Karpas-422 (cell line): Measurements from ENCODE around the gene PYROXD2. TPM values are rescaled to one million over a fixed set of nuclear protein-coding genes. Genes with fewer than 3 reads are reported as not detected.

Source experiments
- DNase-seq: peaks from one replicate; pipeline ENCODE4 v3.0.0-alpha.2; 2015
- H2AFZ ChIP-seq: fragments of 200-600 bp; sonication (generic); 2 replicates; pipeline ENCODE4 v1.6.1; 2014; ENCODE audit warnings: antibody characterized with exemption, low read length, mixed read lengths
- H3K27ac ChIP-seq: fragments of 200-600 bp; sonication (generic); 2 replicates; pipeline ENCODE4 v1.5.1; 2014; ENCODE audit warnings: mild to moderate bottlenecking, low read length, moderate library complexity
- H3K27me3 ChIP-seq: fragments of 200-600 bp; sonication (generic); 2 replicates; pipeline ENCODE4 v1.6.1; 2014; ENCODE audit warnings: low read length, mixed read lengths
- H3K36me3 ChIP-seq: fragments of 200-600 bp; sonication (generic); 2 replicates; pipeline ENCODE4 v1.6.1; 2014; ENCODE audit warnings: low read length, mixed read lengths; ENCODE audit not compliant: insufficient read depth
- H3K4me1 ChIP-seq: fragments of 200-600 bp; sonication (generic); 2 replicates; pipeline ENCODE4 v1.6.1; 2014; ENCODE audit warnings: mild to moderate bottlenecking, low read length, mixed read lengths
- H3K4me2 ChIP-seq: fragments of 200-600 bp; sonication (generic); 2 replicates; pipeline ENCODE4 v1.6.1; 2014; ENCODE audit warnings: low read length, low read depth, mild to moderate bottlenecking; ENCODE audit not compliant: poor library complexity, severe bottlenecking
- H3K4me3 ChIP-seq: fragments of 200-600 bp; sonication (generic); 2 replicates; pipeline ENCODE4 v1.5.1; 2014; ENCODE audit warnings: mild to moderate bottlenecking, antibody characterized with exemption, low read length, mixed read lengths
- H3K79me2 ChIP-seq: fragments of 200-600 bp; sonication (generic); 2 replicates; pipeline ENCODE4 v1.6.1; 2014; ENCODE audit warnings: mild to moderate bottlenecking, low read length, mixed read lengths
- H3K9ac ChIP-seq: fragments of 200-600 bp; sonication (generic); 2 replicates; pipeline ENCODE4 v1.6.0; 2014; ENCODE audit warnings: low read length
- H3K9me2 ChIP-seq: fragments of 200-600 bp; sonication (generic), shearing (Covaris generic); replicated peaks from 2 replicates; pipeline ENCODE4 v1.6.0; 2014; ENCODE audit warnings: mild to moderate bottlenecking, low read length, moderate library complexity; ENCODE audit not compliant: insufficient read depth
- H3K9me3 ChIP-seq: fragments of 300-700, 200-600 bp; sonication (generic); 2 replicates; pipeline ENCODE4 v1.6.1; 2014; ENCODE audit warnings: low read length, mixed read lengths
- H4K20me1 ChIP-seq: fragments of 200-600 bp; sonication (generic); 2 replicates; pipeline ENCODE4 v1.6.1; 2014; ENCODE audit warnings: mild to moderate bottlenecking, antibody characterized with exemption, low read length, low read depth; ENCODE audit not compliant: insufficient read depth
- total RNA-seq: library from RNA; depleted of rRNA; stranded (reverse); fragments of >200 nt; shearing (Covaris generic); gene quantifications from 2 replicates; pipeline ENCODE4 v1.2.3, GENCODE V29; 2014; ENCODE audit warnings: low replicate concordance

The PYROXD2 gene
- total RNA-seq, 1 experiment from 2014 or later = 1.2 TPM

DNA sequence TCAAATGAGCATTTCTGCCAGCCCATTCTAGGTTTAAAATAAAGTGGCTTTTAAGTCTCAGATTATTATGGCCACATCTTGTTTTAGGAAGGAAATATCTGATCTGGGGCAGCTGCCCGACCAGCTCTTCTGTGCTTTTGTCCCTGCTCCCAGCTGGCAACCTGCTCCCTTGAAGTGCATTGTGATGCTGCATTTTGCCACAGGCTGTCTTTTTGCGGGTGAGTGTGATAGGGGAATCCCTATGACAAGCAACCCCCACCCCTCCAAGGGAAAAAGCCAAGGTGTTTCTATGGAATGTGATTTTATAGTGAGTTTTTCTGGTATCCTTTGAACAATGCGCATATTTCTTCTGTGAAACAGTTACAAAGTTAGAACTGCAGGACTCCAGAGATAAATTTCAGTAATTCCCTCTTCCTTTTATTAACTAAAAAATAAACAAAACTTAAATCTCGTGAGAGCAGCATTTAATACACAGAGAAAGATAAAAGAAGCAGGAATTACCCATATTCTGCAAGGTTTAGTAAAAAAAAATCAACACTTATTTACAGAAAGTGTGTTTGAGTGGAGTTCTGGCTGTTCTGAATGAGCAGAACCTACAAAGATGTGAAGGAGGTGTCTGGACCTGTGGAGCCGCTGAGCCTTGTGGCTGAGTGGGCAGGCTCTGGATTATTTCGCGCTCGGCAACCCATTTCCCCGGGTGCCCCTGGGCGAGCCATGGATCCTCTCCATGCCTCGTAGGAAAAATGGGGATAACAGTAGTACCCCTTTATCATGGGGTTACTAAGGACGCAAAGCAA lies 41.9 kb upstream of the PYROXD2 start:
- Histone ChIP-seq H3K9me3 (no peaks in the 10 kb centered on the region), H4K20me1 (no peaks in the 10 kb centered on the region), H3K4me1 (no peaks in the 10 kb centered on the region), H3K4me2 (no peak overlapping the region), H3K27ac (no peak overlapping the region), H3K36me3 (no peaks in the 10 kb centered on the region), H3K9me2 (no peaks in the 10 kb centered on the region), H3K27me3 (no peaks in the 10 kb centered on the region), H3K4me3 (no peak overlapping the region), H2AFZ (no peak overlapping the region), H3K79me2 (no peaks in the 10 kb centered on the region), H3K9ac (no peak overlapping the region)
- no peak for DNase-seq

DNA sequence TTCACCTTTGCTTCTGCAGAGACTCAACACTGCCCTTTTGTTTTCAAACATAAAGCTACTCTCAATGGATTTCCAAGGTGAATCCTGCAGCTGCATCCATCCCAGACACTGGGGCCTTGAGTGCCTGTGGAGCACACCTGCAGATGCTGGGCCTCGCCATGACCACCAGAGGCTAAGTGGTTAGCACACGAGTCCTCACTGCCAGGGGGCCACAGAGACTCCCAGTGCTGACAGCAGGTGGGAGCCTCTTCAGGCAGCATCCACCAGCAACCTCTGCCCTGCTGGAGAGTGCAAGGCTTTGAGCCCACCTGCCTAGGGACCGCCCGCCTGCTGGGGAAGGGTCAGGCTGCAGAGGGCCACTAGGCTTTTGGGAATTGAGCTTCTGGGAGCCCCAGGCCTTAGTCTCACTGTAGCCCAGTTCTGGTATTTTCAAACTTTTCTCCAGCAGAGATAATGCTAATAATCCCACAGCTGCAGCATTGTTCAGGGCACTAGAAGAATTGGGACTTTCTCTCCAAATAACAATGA lies 41.1 kb upstream of the PYROXD2 start:
- no peak overlapping the region for H3K4me3 ChIP-seq
- DNase-seq = no peak
- no peaks in the 10 kb centered on the region for H3K79me2 ChIP-seq
- no peaks in the 10 kb centered on the region for H3K27me3 ChIP-seq
- H3K9me2 ChIP-seq = no peaks in the 10 kb centered on the region
- no peaks in the 10 kb centered on the region for H3K36me3 ChIP-seq
- H3K9ac ChIP-seq = no peak overlapping the region
- H3K4me2 ChIP-seq = no peak overlapping the region
- H2AFZ ChIP-seq = no peak overlapping the region
- no peaks in the 10 kb centered on the region for H3K9me3 ChIP-seq
- no peaks in the 10 kb centered on the region for H4K20me1 ChIP-seq
- no peak overlapping the region for H3K27ac ChIP-seq
- no peaks in the 10 kb centered on the region for H3K4me1 ChIP-seq

DNA sequence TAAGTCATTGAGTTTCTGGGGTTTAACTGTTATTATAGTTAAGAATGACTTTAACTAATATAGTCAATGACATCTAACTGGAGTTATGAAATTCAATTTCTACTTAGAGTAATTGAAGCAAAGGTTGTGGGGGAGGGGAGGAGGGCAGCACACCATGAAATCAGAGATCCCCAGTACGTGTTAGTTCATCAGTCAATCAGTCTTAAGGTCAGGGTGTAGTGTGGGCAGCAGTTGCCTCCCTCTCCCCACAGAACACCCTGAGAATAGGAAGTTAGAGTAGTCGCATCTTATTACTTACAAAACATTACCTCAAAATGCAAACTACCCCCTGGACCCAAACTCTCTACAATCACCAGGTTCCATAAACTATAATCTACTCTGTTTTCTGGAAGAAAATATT lies 38.7 kb upstream of the PYROXD2 start:
- Histone ChIP-seq H3K79me2 (no peaks in the 10 kb centered on the region), H3K27me3 (no peaks in the 10 kb centered on the region), H3K9me2 (no peaks in the 10 kb centered on the region), H3K36me3 (no peaks in the 10 kb centered on the region), H3K9ac (no peak overlapping the region), H4K20me1 (no peaks in the 10 kb centered on the region), H3K27ac (no peak overlapping the region), H3K4me3 (no peak overlapping the region), H2AFZ (no peak overlapping the region), H3K4me1 (no peaks in the 10 kb centered on the region), H3K4me2 (no peak overlapping the region), H3K9me3 (no peaks in the 10 kb centered on the region)
- no peak for DNase-seq

DNA sequence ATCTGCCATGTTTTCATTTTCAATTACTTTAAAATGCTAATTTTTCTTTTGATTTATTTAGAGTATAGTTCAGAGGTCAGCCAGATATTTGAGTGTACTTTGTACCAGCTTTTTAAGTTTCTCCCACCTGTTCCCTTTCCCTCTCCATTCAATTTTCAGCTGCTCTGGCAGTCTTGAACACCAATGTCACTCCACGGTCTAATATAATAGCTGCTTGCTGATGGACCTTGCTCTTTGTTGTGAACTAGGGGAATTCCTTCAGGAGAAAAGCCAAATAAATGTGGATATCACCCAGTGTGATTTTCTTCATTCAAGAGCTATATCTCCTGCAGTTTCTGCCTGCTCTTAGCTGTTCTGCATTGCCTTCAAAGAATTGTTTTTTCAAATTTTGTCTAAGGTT lies 35.6 kb upstream of the PYROXD2 start:
- Histone ChIP-seq H3K4me2 (no peak overlapping the region), H2AFZ (no peak overlapping the region), H3K4me1 (peaks cover 2% of the 10 kb centered on the region), H3K9me2 (no peaks in the 10 kb centered on the region), H3K79me2 (peaks cover 8% of the 10 kb centered on the region), H3K36me3 (no peaks in the 10 kb centered on the region), H3K9ac (no peak overlapping the region), H3K9me3 (no peaks in the 10 kb centered on the region), H3K27me3 (no peaks in the 10 kb centered on the region), H3K4me3 (no peak overlapping the region), H4K20me1 (no peaks in the 10 kb centered on the region), H3K27ac (no peak overlapping the region)
- DNase-seq = no peak

DNA sequence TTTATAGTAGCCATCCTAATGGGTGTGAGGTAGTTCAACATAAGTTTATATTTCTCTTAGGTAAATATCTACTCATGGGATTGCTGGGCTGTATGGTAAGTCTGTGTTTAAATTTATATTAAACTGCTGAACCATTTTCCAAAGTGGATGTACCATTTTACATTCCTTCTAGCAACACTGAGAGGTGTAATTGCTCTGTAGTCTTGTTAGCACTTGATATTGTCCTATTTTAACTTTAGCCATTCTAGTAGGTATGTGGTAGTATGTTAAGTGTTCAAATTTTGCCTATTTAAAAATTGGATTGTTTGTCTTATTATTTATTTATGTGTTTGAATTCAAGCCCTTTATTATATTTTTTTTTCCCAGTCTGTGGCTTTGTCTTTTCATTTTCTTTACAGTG lies 34.3 kb upstream of the PYROXD2 start:
- Histone ChIP-seq H3K4me1 (peaks cover 7% of the 10 kb centered on the region), H4K20me1 (no peaks in the 10 kb centered on the region), H3K9ac (no peak overlapping the region), H3K4me2 (no peak overlapping the region), H3K4me3 (no peak overlapping the region), H2AFZ (no peak overlapping the region), H3K27me3 (no peaks in the 10 kb centered on the region), H3K36me3 (peaks cover 8% of the 10 kb centered on the region; the same call in 1 of the 2 replicates), H3K27ac (no peak overlapping the region), H3K9me2 (no peaks in the 10 kb centered on the region), H3K9me3 (no peaks in the 10 kb centered on the region), H3K79me2 (peaks cover 19% of the 10 kb centered on the region)
- no peak for DNase-seq

DNA sequence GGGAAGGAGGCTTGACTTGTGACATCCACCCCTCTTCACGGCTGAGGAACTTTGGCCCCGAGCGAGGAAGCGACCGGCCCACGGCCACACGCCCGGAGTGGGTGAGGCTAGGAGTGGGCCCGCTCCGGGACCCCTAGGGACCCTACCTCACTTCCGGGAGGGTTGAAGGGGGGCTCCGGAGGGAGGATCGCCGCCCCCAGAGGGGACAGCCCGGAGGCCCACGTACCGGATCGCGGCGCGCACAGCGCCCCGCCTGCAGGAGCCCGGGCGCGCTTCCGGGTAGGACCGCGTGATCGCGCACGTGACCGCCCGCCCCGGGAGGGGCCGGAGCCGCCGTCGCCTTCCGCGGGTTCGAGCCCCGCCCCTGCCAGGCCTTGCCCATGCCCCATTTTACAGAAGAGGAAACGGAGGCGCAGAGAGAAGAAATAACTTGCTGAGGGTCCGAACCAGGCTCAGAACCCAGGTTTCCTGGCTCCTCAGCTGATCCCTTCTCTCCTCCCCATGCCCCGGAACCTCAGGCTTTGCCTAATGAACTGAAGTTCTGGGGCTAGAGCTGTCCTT lies 31.8 kb upstream of the PYROXD2 start, which contains the start of gene HPS1:
Gene HPS1, minus strand, starts transcription at position 275 of the 561 bp plus-strand sequence. CDS start 3,695 bp downstream, outside the sequence.
- no peaks in the 10 kb centered on the region for H3K27me3 ChIP-seq
- no peaks in the 10 kb centered on the region for H3K9me2 ChIP-seq
- H3K9ac ChIP-seq = peak within 1 kb of the TSS; percentile 85
- peaks cover 21% of the 10 kb centered on the region for H3K79me2 ChIP-seq
- no peaks in the 10 kb centered on the region for H3K9me3 ChIP-seq
- H3K27ac ChIP-seq = peak within 1 kb of the TSS; percentile 69
- peaks cover 7% of the 10 kb centered on the region for H3K4me1 ChIP-seq
- H2AFZ ChIP-seq = peak within 1 kb of the TSS; percentile 77
- H3K36me3 ChIP-seq = peaks cover 9% of the 10 kb centered on the region
- H3K4me3 ChIP-seq = peak within 1 kb of the TSS; percentile 78
- DNase-seq = peak; percentile 91
- no peaks in the 10 kb centered on the region for H4K20me1 ChIP-seq
- H3K4me2 ChIP-seq = peak within 1 kb of the TSS; percentile 63

DNA sequence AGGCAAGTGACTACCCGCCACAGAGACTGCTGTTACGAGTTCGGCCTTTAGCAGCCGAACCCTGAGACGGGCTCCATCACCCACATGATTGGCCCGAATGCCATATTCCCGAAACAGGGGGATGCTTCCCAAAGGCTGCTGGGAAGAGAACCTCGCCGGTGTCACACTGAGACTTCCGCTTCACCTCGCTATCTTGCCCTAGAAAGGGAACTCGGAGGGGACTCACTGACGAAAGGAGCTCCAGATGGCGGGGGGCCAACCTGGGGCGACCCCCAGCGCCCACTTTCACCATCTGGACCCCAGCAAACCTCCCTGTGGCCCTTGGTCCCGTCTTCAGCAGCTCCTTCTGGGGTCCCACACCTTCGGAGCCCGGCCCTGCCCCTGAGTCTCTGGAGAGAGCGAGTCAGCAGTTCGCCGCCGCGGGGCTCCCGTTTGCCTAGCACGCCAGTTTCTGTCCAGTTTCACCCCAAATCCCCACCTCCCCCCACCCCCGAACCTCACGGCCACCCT lies 31.2 kb upstream of the PYROXD2 start:
- H3K4me2 ChIP-seq = peak overlapping the region; percentile 63
- no peaks in the 10 kb centered on the region for H3K9me2 ChIP-seq
- H3K4me3 ChIP-seq = peak overlapping the region; percentile 78
- H3K79me2 ChIP-seq = peaks cover 21% of the 10 kb centered on the region
- H2AFZ ChIP-seq = no peak overlapping the region
- DNase-seq = peak; percentile 59
- no peaks in the 10 kb centered on the region for H3K9me3 ChIP-seq
- H3K36me3 ChIP-seq = peaks cover 13% of the 10 kb centered on the region
- peak overlapping the region; percentile 69 for H3K27ac ChIP-seq
- peak overlapping the region; percentile 85 for H3K9ac ChIP-seq
- no peaks in the 10 kb centered on the region for H4K20me1 ChIP-seq
- H3K27me3 ChIP-seq = no peaks in the 10 kb centered on the region
- peaks cover 7% of the 10 kb centered on the region for H3K4me1 ChIP-seq

DNA sequence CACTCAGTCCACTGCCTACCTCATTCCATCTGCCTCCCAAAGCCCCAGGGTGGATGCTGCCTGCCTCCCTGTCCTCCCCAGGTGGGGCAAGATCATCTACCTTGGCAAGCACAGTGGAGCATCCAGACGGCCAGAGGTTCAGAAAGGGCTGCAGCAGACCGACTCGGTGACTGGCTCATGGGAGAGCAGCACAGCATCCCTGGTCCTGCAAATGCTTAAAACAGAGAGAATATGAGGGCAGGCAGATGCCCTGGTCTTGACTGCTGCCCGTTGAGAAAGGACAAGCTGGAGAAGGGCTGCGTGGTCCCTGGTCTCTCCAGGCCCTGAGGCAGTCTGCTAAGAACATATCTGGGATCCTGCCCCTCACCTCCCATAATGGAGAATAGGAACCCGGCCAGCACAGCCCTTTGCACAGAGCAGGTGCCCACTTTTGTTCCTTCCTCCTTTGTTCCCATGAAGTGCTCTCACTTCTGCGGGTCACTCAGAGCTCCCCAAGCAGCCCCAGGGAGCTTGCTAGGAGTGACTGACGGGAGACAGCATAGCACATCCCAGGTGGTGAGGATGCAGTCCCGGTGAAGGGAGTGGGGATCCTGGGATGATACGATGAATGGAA lies 30.3 kb upstream of the PYROXD2 start:
- H3K4me3 ChIP-seq = peak overlapping the region; percentile 78
- DNase-seq = no peak
- peak overlapping the region; percentile 85 for H3K9ac ChIP-seq
- H3K36me3 ChIP-seq = peaks cover 18% of the 10 kb centered on the region
- peak overlapping the region; percentile 69; the same call in 1 of the 2 replicates for H3K27ac ChIP-seq
- peaks cover 7% of the 10 kb centered on the region for H3K4me1 ChIP-seq
- H4K20me1 ChIP-seq = no peaks in the 10 kb centered on the region
- no peaks in the 10 kb centered on the region for H3K9me2 ChIP-seq
- H3K27me3 ChIP-seq = no peaks in the 10 kb centered on the region
- H3K4me2 ChIP-seq = peak overlapping the region; percentile 63
- no peak overlapping the region for H2AFZ ChIP-seq
- no peaks in the 10 kb centered on the region for H3K9me3 ChIP-seq
- H3K79me2 ChIP-seq = peaks cover 21% of the 10 kb centered on the region
